Body of pancreas (tissue), 4 donors: ENCODE data around the gene RAB30.

Source experiments
- POLR2A ChIP-seq, 3 donors: fragments of 450-650 bp; IDR thresholded peaks; one replicate each; pipeline ENCODE4 v1.6.1; 2016; ENCODE audit warnings: antibody characterized with exemption in 3 of 3, mild to moderate bottlenecking in 2 of 3
- TF ChIP-seq, protein P1 (sequence below), 7 experiments: fragments of 450-650 bp in 4 of 7; fragments of 200-600 bp in 3 of 7; sonication (generic) in 3 of 7; IDR thresholded peaks; one replicate each; pipeline ENCODE4 v1.5.1; 2016 to 2019; ENCODE audit warnings: antibody characterized with exemption in 7 of 7

DNA sequence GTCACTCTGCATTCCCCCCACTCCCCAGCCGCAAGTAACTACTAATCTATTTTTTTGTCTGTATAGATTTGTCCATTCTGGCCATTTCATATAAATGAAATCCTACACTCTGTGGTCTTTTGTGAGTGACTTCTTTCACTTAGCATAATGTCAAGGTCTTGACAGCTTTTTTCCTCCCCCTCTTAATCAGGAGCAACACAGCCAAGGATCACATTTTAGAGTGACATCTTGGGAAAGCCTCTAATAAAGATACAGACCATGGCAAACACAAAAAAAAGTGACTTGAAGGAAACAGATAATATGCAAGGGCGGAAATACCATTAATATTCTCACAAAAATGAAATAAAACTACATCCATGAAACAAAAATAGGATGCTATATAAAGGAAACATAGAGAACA, 43.9 kb downstream of the RAB30 start:
- TF ChIP-seq, protein P1, sequence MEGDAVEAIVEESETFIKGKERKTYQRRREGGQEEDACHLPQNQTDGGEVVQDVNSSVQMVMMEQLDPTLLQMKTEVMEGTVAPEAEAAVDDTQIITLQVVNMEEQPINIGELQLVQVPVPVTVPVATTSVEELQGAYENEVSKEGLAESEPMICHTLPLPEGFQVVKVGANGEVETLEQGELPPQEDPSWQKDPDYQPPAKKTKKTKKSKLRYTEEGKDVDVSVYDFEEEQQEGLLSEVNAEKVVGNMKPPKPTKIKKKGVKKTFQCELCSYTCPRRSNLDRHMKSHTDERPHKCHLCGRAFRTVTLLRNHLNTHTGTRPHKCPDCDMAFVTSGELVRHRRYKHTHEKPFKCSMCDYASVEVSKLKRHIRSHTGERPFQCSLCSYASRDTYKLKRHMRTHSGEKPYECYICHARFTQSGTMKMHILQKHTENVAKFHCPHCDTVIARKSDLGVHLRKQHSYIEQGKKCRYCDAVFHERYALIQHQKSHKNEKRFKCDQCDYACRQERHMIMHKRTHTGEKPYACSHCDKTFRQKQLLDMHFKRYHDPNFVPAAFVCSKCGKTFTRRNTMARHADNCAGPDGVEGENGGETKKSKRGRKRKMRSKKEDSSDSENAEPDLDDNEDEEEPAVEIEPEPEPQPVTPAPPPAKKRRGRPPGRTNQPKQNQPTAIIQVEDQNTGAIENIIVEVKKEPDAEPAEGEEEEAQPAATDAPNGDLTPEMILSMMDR (IDR thresholded peaks at IDR 0.05): no peak
- no peak for TF ChIP-seq POLR2A (IDR thresholded peaks at IDR 0.05)
